PC-3 (cell line): ENCODE data around the gene ATP10A. TPM values are rescaled to one million over a fixed set of nuclear protein-coding genes. Genes with fewer than 3 reads are reported as not detected.
A peak's percentile ranks its signal among the peaks of the same experiment; 100 is the strongest.

Source experiments
- ATAC-seq: fragments of 200-7000 bp; cut with Tn5 transposase; 2 replicates; pipeline ENCODE4 v1.9.1; 2020; ENCODE audit warnings: mild to moderate bottlenecking, moderate library complexity
- BruUV-seq: library from RNA; stranded (reverse); fragments of 400-500 nt; replicated peaks from 2 replicates; lab custom pipeline; 2021; lab: Mats Ljungman, UMichigan
- CTCF ChIA-PET: fragments of 300-600 bp; sonication (Branson Sonifier 250); formaldehyde crosslinking; loops from one replicate; lab custom pipeline; 2022; ENCODE audit warnings: antibody characterized with exemption; lab: Charles Lee
- POLR2A ChIA-PET: fragments of 300-600 bp; sonication (Branson Sonifier 250); formaldehyde crosslinking; loops from one replicate; lab custom pipeline; 2022; ENCODE audit warnings: antibody characterized with exemption; ENCODE audit not compliant: unreplicated experiment; lab: Charles Lee
- DNase-seq: peaks from one replicate; pipeline ENCODE4 v3.0.0-alpha.2; 2015
- H2AFZ ChIP-seq: fragments of 300-600 bp; sonication (generic); 2 replicates; pipeline ENCODE4 v1.6.0; 2016; ENCODE audit warnings: antibody characterized with exemption, low read length
- H3F3A ChIP-seq: fragments of 300-600 bp; sonication (generic); one replicate; pipeline ENCODE4 v1.6.0; 2017; ENCODE audit warnings: antibody characterized with exemption, low read length, control low read depth, mild to moderate bottlenecking; ENCODE audit not compliant: unreplicated experiment
- H3K27ac ChIP-seq: fragments of 300-600 bp; sonication (generic); 2 replicates; pipeline ENCODE4 v1.5.1; 2016; ENCODE audit warnings: mild to moderate bottlenecking, low read length
- H3K27me3 ChIP-seq: fragments of 300-600 bp; sonication (generic); 2 replicates; pipeline ENCODE4 v1.6.1; 2016; ENCODE audit warnings: low read length, mixed read lengths
- H3K36me3 ChIP-seq: fragments of 300-600 bp; sonication (generic); 2 replicates; pipeline ENCODE4 v1.6.1; 2016; ENCODE audit warnings: low read depth, mixed run types, low read length, mixed read lengths
- H3K4me1 ChIP-seq: fragments of 300-600 bp; sonication (generic); 2 replicates; pipeline ENCODE4 v1.5.1; 2016; ENCODE audit warnings: low read length; ENCODE audit not compliant: insufficient read depth
- H3K4me2 ChIP-seq: fragments of 300-600 bp; sonication (generic); 2 replicates; pipeline ENCODE4 v1.6.0; 2016; ENCODE audit warnings: low read length
- H3K4me3 ChIP-seq: fragments of 300-600 bp; sonication (generic); 2 replicates; pipeline ENCODE4 v1.5.1; 2016; ENCODE audit warnings: mild to moderate bottlenecking, low read length, mixed read lengths
- H3K79me2 ChIP-seq: fragments of 300-600 bp; sonication (generic); 2 replicates; pipeline ENCODE4 v1.6.1; 2017; ENCODE audit warnings: low read length, mixed read lengths
- H3K9ac ChIP-seq: fragments of 300-600 bp; sonication (generic); 2 replicates; pipeline ENCODE4 v1.6.0; 2016; ENCODE audit warnings: mild to moderate bottlenecking, low read length
- H3K9me2 ChIP-seq: fragments of 300-600 bp; sonication (generic); replicated peaks from 2 replicates; pipeline ENCODE4 v1.6.1; 2016; ENCODE audit warnings: mixed run types, low read length, mixed read lengths
- H3K9me3 ChIP-seq: fragments of 300-600 bp; sonication (generic); 2 replicates; pipeline ENCODE4 v1.6.1; 2016; ENCODE audit warnings: low read length, mixed read lengths
- H4K20me1 ChIP-seq: fragments of 300-600 bp; sonication (generic); 2 replicates; pipeline ENCODE4 v1.6.1; 2016; ENCODE audit warnings: low read length, mixed read lengths
- CTCF ChIP-seq: fragments of 300-600 bp; sonication (generic); conservative IDR thresholded peaks from 2 replicates; pipeline ENCODE4 v1.5.1; 2017; ENCODE audit warnings: antibody characterized with exemption, low read depth, mild to moderate bottlenecking, low read length
- EZH2 ChIP-seq: fragments of 300-600 bp; sonication (generic); IDR thresholded peaks from one replicate; pipeline ENCODE4 v1.6.1; 2017; ENCODE audit warnings: antibody characterized with exemption, mild to moderate bottlenecking, low read length; ENCODE audit not compliant: unreplicated experiment
- EZH2phosphoT487 ChIP-seq: fragments of 300-600 bp; sonication (generic); IDR thresholded peaks from 2 replicates; pipeline ENCODE4 v1.6.1; 2018; ENCODE audit warnings: mild to moderate bottlenecking, antibody characterized with exemption, low read length, borderline replicate concordance
- intact Hi-C: fragments of 100-400 bp; cut with micrococcal nuclease; formaldehyde crosslinking; loops from 2 replicates; pipeline ENCODE4 v1.9.0; 2023
- total RNA-seq: library from RNA; depleted of rRNA; stranded (reverse); fragments of >200 nt; gene quantifications from 2 replicates; pipeline ENCODE4 v1.2.3, GENCODE V29; 2014

Gene ATP10A
- total RNA-seq, 1 experiment from 2014 or later = 2.6 TPM

DNA sequence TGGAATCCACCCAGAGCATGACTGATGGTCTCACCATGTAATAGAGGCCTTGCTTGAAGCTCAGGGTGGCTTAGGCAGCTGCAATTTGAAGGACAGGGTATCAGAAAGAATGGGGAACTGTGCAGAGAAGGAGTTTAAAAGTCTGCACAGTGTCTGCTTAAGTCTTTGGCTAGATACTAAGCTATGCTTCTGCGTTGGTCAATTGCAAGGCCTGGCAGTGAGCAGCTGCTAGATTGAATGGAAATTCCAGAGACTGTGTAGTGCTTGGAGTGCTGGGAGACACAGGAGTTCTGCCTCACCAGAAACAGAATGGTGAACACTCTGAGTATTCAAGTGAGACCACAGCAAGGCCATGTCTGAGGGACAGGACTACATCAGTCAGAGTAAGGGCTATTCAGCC lies 17.3 kb upstream of the ATP10A start:
- Histone ChIP-seq H3K9ac (no peak overlapping the region), H3K79me2 (no peaks in the 10 kb centered on the region), H3K27me3 (no peaks in the 10 kb centered on the region), H3K27ac (no peak overlapping the region), H3K36me3 (no peaks in the 10 kb centered on the region), H3K4me3 (no peak overlapping the region), H3F3A (no peaks in the 10 kb centered on the region), H3K9me2 (no peaks in the 10 kb centered on the region), H3K9me3 (no peaks in the 10 kb centered on the region), H3K4me2 (no peak overlapping the region), H4K20me1 (no peaks in the 10 kb centered on the region), H3K4me1 (peaks cover 26% of the 10 kb centered on the region), H2AFZ (no peak overlapping the region)
- no peak for ATAC-seq
- intact Hi-C loops = no loop called here
- no peak for DNase-seq
- BruUV-seq = no TSS peak
- no peak for TF ChIP-seq EZH2phosphoT487
- TF ChIP-seq CTCF = no peak
- no peak for TF ChIP-seq EZH2
- ChIA-PET POLR2A (no interaction called here), CTCF (no interaction called here)

- no peak overlapping the region for H2AFZ ChIP-seq
- POLR2A ChIA-PET = no interaction called here
- no TSS peak for BruUV-seq
Observed at GRCh38 chr15:25879438-25879837, 16.3 kb upstream of the ATP10A start.

GRCh38 chr15:25877681-25878080 lies 14.6 kb upstream of the ATP10A start:
- Histone ChIP-seq H3F3A (no peaks in the 10 kb centered on the region), H3K9me3 (no peaks in the 10 kb centered on the region), H3K27ac (no peak overlapping the region), H3K9me2 (no peaks in the 10 kb centered on the region), H3K4me3 (no peak overlapping the region), H2AFZ (no peak overlapping the region), H3K4me2 (no peak overlapping the region), H3K79me2 (no peaks in the 10 kb centered on the region), H3K4me1 (peaks cover 6% of the 10 kb centered on the region), H3K27me3 (no peaks in the 10 kb centered on the region), H3K9ac (no peak overlapping the region), H3K36me3 (no peaks in the 10 kb centered on the region), H4K20me1 (no peaks in the 10 kb centered on the region)
- ATAC-seq (no peak), DNase-seq (peak; percentile 44)
- TF ChIP-seq EZH2 (no peak), CTCF (no peak), EZH2phosphoT487 (no peak)
- BruUV-seq = no TSS peak
- ChIA-PET CTCF (no interaction called here), POLR2A (no interaction called here)
- intact Hi-C loops = no loop called here

More at GRCh38 chr15:25879438-25879837, 16.3 kb upstream of the ATP10A start:
- H3K4me3 ChIP-seq = no peak overlapping the region
- no peak overlapping the region for H3K27ac ChIP-seq
- no peaks in the 10 kb centered on the region for H3K9me3 ChIP-seq
- no peaks in the 10 kb centered on the region for H4K20me1 ChIP-seq
- no peak overlapping the region for H3K4me2 ChIP-seq
- no peaks in the 10 kb centered on the region for H3K36me3 ChIP-seq
- intact Hi-C loops = no loop called here
- H3F3A ChIP-seq = no peaks in the 10 kb centered on the region
- H3K9ac ChIP-seq = no peak overlapping the region
- ATAC-seq = no peak
- peaks cover 21% of the 10 kb centered on the region for H3K4me1 ChIP-seq
- no peak for TF ChIP-seq CTCF
- TF ChIP-seq EZH2 = no peak
- no peak for TF ChIP-seq EZH2phosphoT487
- H3K79me2 ChIP-seq = no peaks in the 10 kb centered on the region
- H3K27me3 ChIP-seq = no peaks in the 10 kb centered on the region
- CTCF ChIA-PET = no interaction called here
- no peaks in the 10 kb centered on the region for H3K9me2 ChIP-seq
- DNase-seq = no peak
